H9 (cell line): ENCODE measurements around the gene WDR37. TPM values are rescaled to one million over a fixed set of nuclear protein-coding genes. Genes with fewer than 3 reads are reported as not detected.

Experiments used
- DNase-seq: peaks from one replicate; pipeline ENCODE4 v3.0.0-alpha.2; 2017
- H2AFZ ChIP-seq: one replicate; pipeline ENCODE4 v1.6.1; 2013; ENCODE audit warnings: mild to moderate bottlenecking, low read length, control low read depth, moderate library complexity
- H2AK5ac ChIP-seq: 2 replicates; pipeline ENCODE4 v1.6.1; 2013; ENCODE audit warnings: low read length, control low read depth, mixed read lengths; ENCODE audit not compliant: insufficient read length
- H2BK120ac ChIP-seq: one replicate; pipeline ENCODE4 v1.6.1; 2013; ENCODE audit warnings: low read depth, mild to moderate bottlenecking, low read length, control low read depth, inconsistent platforms; ENCODE audit not compliant: poor library complexity, severe bottlenecking
- H2BK12ac ChIP-seq: 2 replicates; pipeline ENCODE4 v1.6.1; 2013; ENCODE audit warnings: low read length, control low read depth, mixed read lengths, low read depth; ENCODE audit not compliant: insufficient read length
- H2BK15ac ChIP-seq: 2 replicates; pipeline ENCODE4 v1.6.1; 2013; ENCODE audit warnings: low read depth, low read length, control low read depth
- H2BK20ac ChIP-seq: one replicate; pipeline ENCODE4 v1.6.1; 2013; ENCODE audit warnings: low read depth, mild to moderate bottlenecking, low read length, control low read depth, inconsistent platforms; ENCODE audit not compliant: poor library complexity, severe bottlenecking
- H2BK5ac ChIP-seq: 2 replicates; pipeline ENCODE4 v1.6.1; 2013; ENCODE audit warnings: low read length, control low read depth, mixed read lengths; ENCODE audit not compliant: insufficient read length
- H3K14ac ChIP-seq: 2 replicates; pipeline ENCODE4 v1.6.1; 2013; ENCODE audit warnings: low read length, control low read depth; ENCODE audit not compliant: insufficient read depth
- H3K18ac ChIP-seq: 2 replicates; pipeline ENCODE4 v1.6.1; 2013; ENCODE audit warnings: low read depth, mild to moderate bottlenecking, mixed read lengths, low read length, control low read depth; ENCODE audit not compliant: insufficient read length
- H3K23ac ChIP-seq: 2 replicates; pipeline ENCODE4 v1.6.1; 2013; ENCODE audit warnings: low read length, control low read depth, mixed read lengths, low read depth; ENCODE audit not compliant: insufficient read length
- H3K23me2 ChIP-seq: 2 replicates; pipeline ENCODE4 v1.6.1; 2013; ENCODE audit warnings: low read depth, mild to moderate bottlenecking, mixed read lengths, low read length, control low read depth; ENCODE audit not compliant: insufficient read length, poor library complexity, severe bottlenecking
- H3K27ac ChIP-seq: 2 replicates; pipeline ENCODE4 v1.5.1; 2013; ENCODE audit warnings: low read length, control low read depth, mixed read lengths, low read depth; ENCODE audit not compliant: insufficient read length
- H3K27me3 ChIP-seq: 2 replicates; pipeline ENCODE4 v1.6.1; 2013; ENCODE audit warnings: low read length, control low read depth, inconsistent platforms; ENCODE audit not compliant: insufficient read depth
- H3K4ac ChIP-seq: 2 replicates; pipeline ENCODE4 v1.6.1; 2013; ENCODE audit warnings: low read depth, mild to moderate bottlenecking, control low read depth, inconsistent platforms, low read length, moderate library complexity
- H3K4me1 ChIP-seq: 2 replicates; pipeline ENCODE4 v1.6.1; 2013; ENCODE audit warnings: low read length, control low read depth, inconsistent platforms; ENCODE audit not compliant: insufficient read depth
- H3K4me2 ChIP-seq: 2 replicates; pipeline ENCODE4 v1.6.1; 2013; ENCODE audit warnings: low read length, control low read depth, mixed read lengths; ENCODE audit not compliant: insufficient read length, insufficient read depth
- H3K56ac ChIP-seq: 2 replicates; pipeline ENCODE4 v1.6.1; 2013; ENCODE audit warnings: low read depth, mild to moderate bottlenecking, mixed read lengths, low read length, control low read depth; ENCODE audit not compliant: insufficient read length
- H3K79me1 ChIP-seq: 2 replicates; pipeline ENCODE4 v1.6.1; 2013; ENCODE audit warnings: low read depth, mild to moderate bottlenecking, moderate library complexity, low read length, control low read depth, inconsistent platforms; ENCODE audit not compliant: insufficient read depth, poor library complexity, severe bottlenecking
- H3K79me2 ChIP-seq: 2 replicates; pipeline ENCODE4 v1.6.1; 2013; ENCODE audit warnings: low read length, control low read depth, inconsistent platforms; ENCODE audit not compliant: insufficient read depth
- H3K9ac ChIP-seq: 2 replicates; pipeline ENCODE4 v1.6.1; 2013; ENCODE audit warnings: low read length, control low read depth, mixed read lengths; ENCODE audit not compliant: insufficient read length; ENCODE audit errors: extremely low read depth
- H3K9me3 ChIP-seq: one replicate; pipeline ENCODE4 v1.6.1; 2013; ENCODE audit warnings: low read depth, low read length, inconsistent platforms; ENCODE audit not compliant: control insufficient read depth
- H3T11ph ChIP-seq: one replicate; pipeline ENCODE4 v1.6.1; 2013; ENCODE audit warnings: mild to moderate bottlenecking, low read length, control low read depth, inconsistent platforms
- H4K20me1 ChIP-seq: one replicate; pipeline ENCODE4 v1.6.1; 2013; ENCODE audit not compliant: control insufficient read depth, insufficient read length, insufficient read depth
- H4K5ac ChIP-seq: 2 replicates; pipeline ENCODE4 v1.6.1; 2013; ENCODE audit warnings: low read depth, mild to moderate bottlenecking, mixed read lengths, low read length, control low read depth; ENCODE audit not compliant: insufficient read length
- H4K8ac ChIP-seq: replicated peaks from 2 replicates; pipeline ENCODE4 v1.6.1; 2013; ENCODE audit warnings: low read length, control low read depth, mixed read lengths, low read depth; ENCODE audit not compliant: insufficient read length
- H4K91ac ChIP-seq: 2 replicates; pipeline ENCODE4 v1.6.1; 2013; ENCODE audit warnings: low read depth, mild to moderate bottlenecking, moderate library complexity, mixed read lengths, low read length, control low read depth; ENCODE audit not compliant: insufficient read length
- H3K27ac Mint-ChIP-seq, 3 experiments: 2 replicates in 2 of 3; 3 replicates in 1 of 3; pipeline ENCODE4 v1.8.0; 2020 to 2021; ENCODE audit warnings: mixed read lengths in 3 of 3, mild to moderate bottlenecking in 1 of 3, moderate library complexity in 1 of 3
- H3K27me3 Mint-ChIP-seq: 2 replicates; pipeline ENCODE4 v1.8.0; 2021; ENCODE audit warnings: low read depth, mild to moderate bottlenecking, moderate library complexity, mixed read lengths
- H3K36me3 Mint-ChIP-seq, 3 experiments: 2 replicates in 2 of 3; 3 replicates in 1 of 3; pipeline ENCODE4 v1.8.0; 2020 to 2021; ENCODE audit warnings: low read depth in 3 of 3, mixed read lengths in 3 of 3; ENCODE audit not compliant: insufficient read depth in 1 of 3
- H3K4me1 Mint-ChIP-seq, 2 experiments: 2 replicates each; pipeline ENCODE4 v1.8.0; 2020; ENCODE audit warnings: mixed read lengths in 2 of 2
- H3K4me3 Mint-ChIP-seq, 2 experiments: 2 replicates in 1 of 2; 3 replicates in 1 of 2; pipeline ENCODE4 v1.8.0; 2020 to 2021; ENCODE audit warnings: mild to moderate bottlenecking in 2 of 2, mixed read lengths in 2 of 2, moderate library complexity in 1 of 2
- H3K9me3 Mint-ChIP-seq, 2 experiments: 2 replicates in 1 of 2; 3 replicates in 1 of 2; pipeline ENCODE4 v1.8.0; 2020; ENCODE audit warnings: mild to moderate bottlenecking in 2 of 2, mixed read lengths in 2 of 2, moderate library complexity in 1 of 2
- WGBS: extraction: QIAGEN DNeasy Blood & Tissue Kit; methylation state at CpG from one replicate; pipeline ENCODE4 v1.1.7; 2013; ENCODE audit warnings: missing lambda C conversion rate, low lambda C conversion rate, mixed read lengths; ENCODE audit not compliant: insufficient read length; ENCODE audit errors: extremely low coverage; 5-methylcytosine and 5-hydroxymethylcytosine counted together
- total RNA-seq: library from RNA; stranded (reverse); gene quantifications from 2 replicates; pipeline ENCODE4 v1.2.1, GENCODE V29; 2021
- TF ChIP-seq, protein P1 (sequence below): fragments of 200-600 bp; sonication (generic); conservative IDR thresholded peaks from 3 replicates; pipeline ENCODE4 v1.8.0; 2021; ENCODE audit warnings: antibody characterized with exemption, mild to moderate bottlenecking

WDR37 gene
- total RNA-seq, 1 experiment from 2014 or later, result 13.1 TPM

DNA sequence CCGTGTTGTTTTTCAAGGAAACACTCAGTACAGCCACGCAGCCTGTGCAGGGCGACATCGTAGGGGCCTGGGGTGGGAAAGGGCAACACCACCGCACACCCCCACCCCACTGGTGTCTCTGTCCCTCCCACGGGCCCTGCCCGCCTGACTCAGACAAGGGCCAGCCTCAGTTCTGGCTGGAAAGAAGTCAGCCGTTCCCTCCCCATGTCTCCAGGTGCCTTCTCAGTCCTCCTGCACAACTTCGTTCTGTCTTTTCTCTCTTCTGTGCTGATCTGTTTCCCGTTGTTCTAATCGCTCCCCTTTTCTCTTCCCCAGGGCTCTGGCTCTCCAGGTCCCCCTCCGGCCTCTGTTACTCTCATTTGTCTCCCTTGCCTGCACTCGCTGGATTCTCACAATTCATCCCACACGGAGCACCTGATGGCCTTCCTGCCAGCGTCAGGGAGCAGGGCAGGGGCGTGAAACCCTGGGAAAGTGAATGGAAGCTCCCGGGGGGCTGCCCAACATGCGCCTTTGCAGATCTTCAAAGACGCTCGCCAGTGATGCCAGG lies 97.7 kb downstream of the WDR37 start:
- Histone ChIP-seq H4K5ac (no peak overlapping the region), H3K27ac (no peak overlapping the region), H3K9me3 (no peaks in the 10 kb centered on the region), H3T11ph (no peak overlapping the region), H3K4ac (no peak overlapping the region), H4K20me1 (no peaks in the 10 kb centered on the region), H2BK5ac (no peak overlapping the region), H2AK5ac (no peak overlapping the region), H3K9ac (no peak overlapping the region), H3K79me1 (no peaks in the 10 kb centered on the region), H3K79me2 (no peaks in the 10 kb centered on the region), H4K91ac (no peak overlapping the region), H3K14ac (0 out of 2 replicates have a peak overlapping the region, but pooled peaks have one; percentile 4), H3K23ac (no peak overlapping the region), H2BK20ac (no peak overlapping the region), H3K23me2 (no peaks in the 10 kb centered on the region), H3K18ac (no peak overlapping the region), H2BK120ac (no peak overlapping the region), H3K56ac (no peak overlapping the region), H3K4me2 (no peak overlapping the region), H3K4me1 (no peaks in the 10 kb centered on the region), H2AFZ (no peak overlapping the region), H4K8ac (no peak overlapping the region), H3K27me3 (no peaks in the 10 kb centered on the region), H2BK15ac (no peak overlapping the region), H2BK12ac (no peak overlapping the region)
- H3K36me3 Mint-ChIP-seq, result no peaks in the 10 kb centered on the region
- no CpG with 5 or more reads among the region's 20 CpGs for WGBS
- H3K4me3 Mint-ChIP-seq, result no peak overlapping the region; a peak in 1 of 5 replicates
- H3K4me1 Mint-ChIP-seq, result peaks cover 4 to 5% of the 10 kb centered on the region in 2 experiments
- TF ChIP-seq, protein P1, sequence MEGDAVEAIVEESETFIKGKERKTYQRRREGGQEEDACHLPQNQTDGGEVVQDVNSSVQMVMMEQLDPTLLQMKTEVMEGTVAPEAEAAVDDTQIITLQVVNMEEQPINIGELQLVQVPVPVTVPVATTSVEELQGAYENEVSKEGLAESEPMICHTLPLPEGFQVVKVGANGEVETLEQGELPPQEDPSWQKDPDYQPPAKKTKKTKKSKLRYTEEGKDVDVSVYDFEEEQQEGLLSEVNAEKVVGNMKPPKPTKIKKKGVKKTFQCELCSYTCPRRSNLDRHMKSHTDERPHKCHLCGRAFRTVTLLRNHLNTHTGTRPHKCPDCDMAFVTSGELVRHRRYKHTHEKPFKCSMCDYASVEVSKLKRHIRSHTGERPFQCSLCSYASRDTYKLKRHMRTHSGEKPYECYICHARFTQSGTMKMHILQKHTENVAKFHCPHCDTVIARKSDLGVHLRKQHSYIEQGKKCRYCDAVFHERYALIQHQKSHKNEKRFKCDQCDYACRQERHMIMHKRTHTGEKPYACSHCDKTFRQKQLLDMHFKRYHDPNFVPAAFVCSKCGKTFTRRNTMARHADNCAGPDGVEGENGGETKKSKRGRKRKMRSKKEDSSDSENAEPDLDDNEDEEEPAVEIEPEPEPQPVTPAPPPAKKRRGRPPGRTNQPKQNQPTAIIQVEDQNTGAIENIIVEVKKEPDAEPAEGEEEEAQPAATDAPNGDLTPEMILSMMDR, result no peak
- peak; percentile 21 for DNase-seq
- H3K27me3 Mint-ChIP-seq, result peaks cover 5% of the 10 kb centered on the region
- H3K27ac Mint-ChIP-seq, result peak overlapping the region in 2 of 3 experiments; percentile 15 to 35; a peak in 1 of 7 replicates
- no peaks in the 10 kb centered on the region for H3K9me3 Mint-ChIP-seq
